Posterior cingulate gyrus (tissue), 11 donors: ENCODE data around the gene NTN4.
"Not testable (repeated sequence)": the region's sequence is repeated elsewhere in the genome, so short reads cannot be mapped to it uniquely, and the experiment has no call there.

Experiments used
- DNase-seq, 10 donors: peaks; one replicate each; pipeline versions ENCODE4 v3.0.0 to v3.0.0-alpha.2; 2020 to 2021; ENCODE audit warnings: mixed read lengths in 3 of 10
- intact Hi-C: fragments of 100-400 bp; cut with DNase I; formaldehyde crosslinking; loops from one replicate; pipeline ENCODE4 v1.15.1; 2023

Gene NTN4

GRCh38 chr12:95759718-95760117, 30.8 kb downstream of the NTN4 start:
- intact Hi-C loops, result no loop called here
- DNase-seq, result no peak

GRCh38 chr12:95759039-95759438, 31.5 kb downstream of the NTN4 start:
- DNase-seq, result no peak
- intact Hi-C loops, result no loop called here

GRCh38 chr12:95756362-95756761, 34.2 kb downstream of the NTN4 start:
- DNase-seq, result no peak
- intact Hi-C loops, result no loop called here

- intact Hi-C loops, result no loop called here
- DNase-seq, result no peak
These were observed 35.2 kb downstream of the NTN4 start for GRCh38 chr12:95755261-95755865.

GRCh38 chr12:95746062-95746461, 44.5 kb downstream of the NTN4 start:
- intact Hi-C loops, DNase-seq: not testable (repeated sequence)

GRCh38 chr12:95742586-95742985, 48.0 kb downstream of the NTN4 start:
- peak in 5 of 10 donors; percentile 18 to 76 (median 46) for DNase-seq
- intact Hi-C loops, result no loop called here

- intact Hi-C loops, result no loop called here
- no peak for DNase-seq
These were observed 48.9 kb downstream of the NTN4 start for GRCh38 chr12:95741635-95742034.

GRCh38 chr12:95740751-95741150, 49.8 kb downstream of the NTN4 start:
- DNase-seq, result no peak
- intact Hi-C loops, result no loop called here

- intact Hi-C loops, result no loop called here
- peak in 6 of 10 donors; percentile 14 to 87 (median 52) for DNase-seq
These were observed 50.8 kb downstream of the NTN4 start for GRCh38 chr12:95739561-95740313.

GRCh38 chr12:95738024-95738611, 52.4 kb downstream of the NTN4 start:
- intact Hi-C loops, result no loop called here
- DNase-seq, result no peak

- no peak for DNase-seq
- intact Hi-C loops, result no loop called here
These were observed 53.9 kb downstream of the NTN4 start for GRCh38 chr12:95736631-95737030.

GRCh38 chr12:95735728-95736127, 54.8 kb downstream of the NTN4 start:
- DNase-seq, intact Hi-C loops: not testable (repeated sequence)

- intact Hi-C loops, result no loop called here
- DNase-seq, result no peak
These were observed 57.3 kb downstream of the NTN4 start for GRCh38 chr12:95733141-95733825.

GRCh38 chr12:95731519-95731958, 59.0 kb downstream of the NTN4 start:
- no peak for DNase-seq
- intact Hi-C loops, result no loop called here

GRCh38 chr12:95730457-95730856, 60.1 kb downstream of the NTN4 start:
- intact Hi-C loops, result no loop called here

GRCh38 chr12:95726903-95727302, 63.7 kb downstream of the NTN4 start:
- intact Hi-C loops, result no loop called here
- DNase-seq, result no peak

More at GRCh38 chr12:95730457-95730856, 60.1 kb downstream of the NTN4 start:
- no peak for DNase-seq

- intact Hi-C loops, result no loop called here
- no peak for DNase-seq
These were observed 65.8 kb downstream of the NTN4 start for GRCh38 chr12:95724767-95725166.

- intact Hi-C loops, result no loop called here
- no peak for DNase-seq
These were observed 66.7 kb downstream of the NTN4 start for GRCh38 chr12:95723693-95724384.

- no peak for DNase-seq
These were observed 69.2 kb downstream of the NTN4 start for GRCh38 chr12:95721320-95721719.

GRCh38 chr12:95720146-95720545, 70.4 kb downstream of the NTN4 start:
- DNase-seq, result no peak
- intact Hi-C loops, result no loop called here

More at GRCh38 chr12:95721320-95721719, 69.2 kb downstream of the NTN4 start:
- intact Hi-C loops, result no loop called here
